SKM-1 treated with dmso at 0.1 percent for 144 hours (cell line): ENCODE results near the gene USP15.

Source experiments
- DNase-seq: peaks from one replicate; lab custom pipeline; 2025; ENCODE audit not compliant: unreplicated experiment; lab: John Stamatoyannopoulos, UW

USP15 gene

GRCh38 chr12:62279961-62280360 is 19.8 kb downstream of the USP15 start:
- DNase-seq = no peak

- no peak for DNase-seq
These were observed 22.0 kb downstream of the USP15 start for GRCh38 chr12:62282057-62282774.

DNA sequence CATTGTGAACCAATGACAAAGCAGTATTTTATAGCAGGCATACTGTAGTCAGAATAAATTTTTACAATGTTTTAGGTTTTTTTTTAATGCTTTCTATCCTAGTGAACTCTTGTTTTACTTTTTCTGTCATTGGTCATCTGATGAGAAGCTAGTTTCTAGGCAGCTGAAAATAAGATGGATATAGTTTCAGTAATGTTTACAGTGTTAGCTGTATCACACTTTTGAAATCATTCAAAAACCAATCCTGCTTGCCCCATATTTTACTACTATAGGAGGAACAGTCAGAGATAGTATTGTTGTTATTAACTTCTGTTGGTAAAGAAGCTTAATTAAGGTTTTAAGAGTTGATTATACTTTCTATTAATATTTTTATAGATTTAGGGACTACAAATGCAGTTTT is 24.5 kb downstream of the USP15 start:
- DNase-seq = no peak

- no peak for DNase-seq
These were observed 25.1 kb downstream of the USP15 start for GRCh38 chr12:62285284-62285683.

- DNase-seq = no peak
These were observed 28.1 kb downstream of the USP15 start for GRCh38 chr12:62288328-62288727.

GRCh38 chr12:62290846-62291245 is 30.6 kb downstream of the USP15 start:
- DNase-seq = no peak

- DNase-seq = no peak
These were observed 31.9 kb downstream of the USP15 start for GRCh38 chr12:62291864-62292760.

GRCh38 chr12:62292761-62293344 is 32.6 kb downstream of the USP15 start:
- DNase-seq = no peak

DNA sequence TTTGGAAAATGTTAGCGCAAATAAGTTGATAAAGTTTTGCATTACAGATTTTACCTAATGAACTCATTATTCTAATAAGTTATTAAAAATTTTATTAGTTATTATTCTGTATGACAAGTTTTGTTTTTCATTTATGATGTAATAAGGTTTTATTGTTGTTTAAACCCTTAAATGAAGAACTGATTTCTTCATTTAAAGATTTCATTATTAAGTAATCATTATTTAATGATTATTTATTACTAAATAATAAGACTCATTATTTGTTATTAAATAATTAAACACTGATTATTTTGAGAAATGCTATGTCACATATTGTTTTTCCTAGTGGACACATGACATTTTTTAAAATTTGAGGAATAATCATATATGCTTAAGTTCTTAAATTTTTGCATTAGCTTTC is 34.2 kb downstream of the USP15 start:
- no peak for DNase-seq

GRCh38 chr12:62296001-62296400 is 35.8 kb downstream of the USP15 start:
- no peak for DNase-seq

DNA sequence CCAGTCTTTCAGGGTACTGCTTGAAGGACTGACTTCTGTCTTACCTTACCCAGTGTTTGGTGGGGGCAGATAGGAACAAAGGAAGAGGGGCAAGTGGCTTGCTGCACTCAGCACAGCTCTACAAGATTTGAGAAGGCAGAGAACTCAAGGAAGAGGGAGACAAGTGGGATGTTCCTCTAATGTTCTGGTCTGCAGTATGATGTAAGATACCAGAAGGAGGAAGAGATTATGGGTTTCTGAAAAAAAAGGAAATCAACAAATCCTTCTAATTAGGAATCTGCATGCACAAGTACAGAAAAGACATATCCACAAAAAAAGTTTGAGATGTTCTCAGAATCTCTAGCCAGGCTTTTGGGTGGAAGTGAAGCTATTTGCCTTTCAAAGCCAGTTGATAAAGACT is 37.1 kb downstream of the USP15 start:
- DNase-seq = no peak

DNA sequence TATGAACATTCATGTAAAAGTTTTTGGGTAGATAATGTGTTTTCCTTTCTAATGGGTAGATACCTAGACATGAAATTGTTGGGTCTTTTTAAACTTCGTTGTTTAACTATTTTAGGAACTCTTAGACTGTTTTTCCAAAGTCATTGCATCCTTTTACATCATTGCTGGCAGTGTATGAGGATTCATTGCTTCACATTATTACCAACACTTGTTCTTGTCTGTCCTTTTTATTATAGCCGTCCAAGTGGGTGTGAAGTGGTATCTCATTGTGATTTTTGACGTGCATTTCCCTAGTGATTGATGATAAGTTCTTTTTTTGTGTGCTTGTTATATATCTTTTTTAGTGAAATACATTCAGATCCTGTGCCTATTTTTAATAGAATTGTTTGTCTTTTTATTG is 39.4 kb downstream of the USP15 start:
- DNase-seq = no peak

GRCh38 chr12:62301080-62301798 is 41.0 kb downstream of the USP15 start:
- DNase-seq = no peak

GRCh38 chr12:62301799-62302133 is 41.6 kb downstream of the USP15 start:
- DNase-seq = no peak

DNA sequence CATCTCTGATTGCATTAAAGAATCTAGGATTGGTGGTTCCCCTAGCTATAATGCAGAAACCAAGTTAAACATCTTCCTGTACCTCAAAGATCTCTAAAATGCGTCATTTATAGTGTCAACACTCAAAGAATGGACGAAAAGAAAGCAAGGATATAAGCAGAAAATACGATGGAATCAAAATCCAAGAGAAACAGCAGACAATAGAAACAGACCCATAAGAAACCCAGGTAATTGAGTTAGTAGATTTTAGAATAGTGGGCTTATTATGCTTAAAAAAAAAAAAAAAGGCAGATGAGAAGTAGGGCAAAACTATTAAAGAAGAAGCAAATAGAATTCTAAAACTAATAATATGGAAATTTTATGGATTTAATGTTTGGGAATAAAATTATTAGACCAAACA is 44.4 kb downstream of the USP15 start:
- no peak for DNase-seq

DNA sequence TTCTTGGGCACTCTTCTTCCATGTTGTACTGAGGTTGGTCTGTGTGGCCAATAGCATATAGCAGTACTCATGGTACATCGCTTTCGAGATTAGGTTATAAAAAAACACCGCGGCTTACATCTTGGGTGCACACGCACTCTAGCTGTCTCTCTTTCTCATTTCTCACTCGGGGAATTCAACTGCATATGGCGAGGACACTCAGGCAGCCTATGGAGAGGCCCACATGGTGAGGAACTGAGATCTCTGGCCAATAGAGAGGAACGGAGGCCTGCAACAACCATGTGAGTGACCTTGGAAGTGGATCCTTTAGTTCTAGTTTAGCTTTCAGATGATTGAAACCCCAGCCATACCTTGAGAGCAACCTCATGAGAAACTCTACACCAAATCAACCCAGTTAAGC is 45.6 kb downstream of the USP15 start:
- DNase-seq = no peak

DNA sequence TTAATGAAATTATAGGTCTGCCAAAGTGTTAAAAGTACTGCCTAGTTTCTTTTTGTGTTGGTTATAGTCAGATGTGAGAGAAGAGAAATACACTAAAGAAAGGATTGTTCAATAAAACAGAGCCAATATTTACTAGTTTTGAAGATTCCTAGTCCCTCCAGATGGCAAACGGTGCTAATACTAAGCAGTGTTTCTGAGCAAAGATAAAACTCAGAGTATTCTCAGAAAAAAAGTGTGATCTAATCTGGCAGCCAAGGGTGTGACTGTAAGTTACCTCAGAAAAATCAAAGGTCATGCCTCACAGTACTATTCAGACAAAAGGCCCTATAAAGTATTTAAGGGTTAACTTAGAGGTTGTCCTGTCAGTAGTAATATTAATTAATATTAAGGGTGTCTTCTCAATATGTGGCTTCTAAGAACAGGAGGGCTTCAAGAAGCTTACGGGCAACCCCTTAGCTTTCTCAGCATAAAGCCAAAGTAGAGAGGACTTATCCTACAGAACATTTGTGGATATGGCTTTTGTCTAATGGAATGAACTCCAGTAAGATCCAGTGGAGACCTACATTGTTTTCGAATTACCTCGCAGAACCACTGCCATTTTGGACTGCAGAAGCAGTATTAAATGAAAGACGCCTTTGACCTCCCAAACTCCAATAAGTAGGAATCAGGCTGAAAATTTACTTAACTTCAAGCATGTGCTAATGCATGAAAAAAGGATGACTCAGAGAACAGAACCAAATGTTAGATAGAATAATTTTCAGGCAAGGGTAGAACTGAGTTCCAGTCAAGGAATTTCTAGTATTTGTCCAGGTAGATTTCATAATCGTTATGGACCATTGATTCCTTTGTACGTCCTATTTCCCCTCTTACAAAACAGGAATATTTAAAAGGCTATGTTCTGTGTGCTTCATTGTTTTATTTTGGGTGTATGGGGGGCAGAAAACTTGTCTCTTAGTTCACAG is 46.6 kb downstream of the USP15 start:
- DNase-seq = no peak

- DNase-seq = no peak
These were observed 48.0 kb downstream of the USP15 start for GRCh38 chr12:62308201-62308600.

GRCh38 chr12:62313727-62314380 is 53.6 kb downstream of the USP15 start:
- DNase-seq = no peak

DNA sequence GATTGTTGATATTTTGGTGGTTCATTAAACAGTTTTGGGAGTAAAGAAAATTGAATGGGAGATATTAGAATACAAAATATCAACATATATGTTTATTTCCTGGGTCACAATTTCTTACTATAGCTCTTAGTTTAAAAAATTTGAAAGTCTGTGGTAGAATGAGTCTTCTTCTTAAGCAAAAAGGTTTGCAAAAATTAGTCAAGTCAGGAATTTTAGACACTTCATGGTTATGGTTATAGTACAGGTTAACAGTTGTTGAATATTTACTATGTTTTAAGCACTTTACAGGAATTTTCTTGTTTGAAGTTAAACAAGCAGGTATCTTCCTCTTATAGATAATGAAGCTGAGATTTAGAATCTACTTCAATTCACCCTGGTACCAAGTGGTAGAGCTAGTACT is 56.8 kb downstream of the USP15 start:
- no peak for DNase-seq
